Fibroblast of lung (primary cell): ENCODE data around the gene MEIOSIN. TPM values are rescaled to one million over a fixed set of nuclear protein-coding genes. Genes with fewer than 3 reads are reported as not detected.

Experiments used
- DNase-seq, 2 donors: peaks; one replicate each; pipeline versions ENCODE4 v3.0.0 to v3.0.0-alpha.2; 2010; ENCODE audit warnings: low read depth in 2 of 2
- H2AFZ ChIP-seq: 2 replicates; pipeline ENCODE4 v1.5.1; 2012; ENCODE audit warnings: low read length, control low read depth, inconsistent platforms
- H3K27ac ChIP-seq: 2 replicates; pipeline ENCODE4 v1.5.1; 2011; ENCODE audit warnings: low read length, control low read depth; ENCODE audit not compliant: insufficient read depth
- H3K27me3 ChIP-seq: 2 replicates; pipeline ENCODE4 v1.5.1; 2011; ENCODE audit warnings: mild to moderate bottlenecking, low read length; ENCODE audit not compliant: control insufficient read depth, insufficient read depth
- H3K36me3 ChIP-seq: 2 replicates; pipeline ENCODE4 v1.5.1; 2011; ENCODE audit warnings: low read length; ENCODE audit not compliant: control insufficient read depth, insufficient read depth
- H3K4me1 ChIP-seq: 2 replicates; pipeline ENCODE4 v1.5.1; 2011; ENCODE audit warnings: low read length; ENCODE audit not compliant: control insufficient read depth, insufficient read depth; ENCODE audit errors: extremely low read depth
- H3K4me2 ChIP-seq: 2 replicates; pipeline ENCODE4 v1.5.1; 2011; ENCODE audit warnings: low read length, control low read depth; ENCODE audit not compliant: insufficient read depth; ENCODE audit errors: extremely low read depth
- H3K4me3 ChIP-seq, 4 experiments: fragments of 200-600 bp in 1 of 4; sonication (generic) in 1 of 4; replicated peaks in 1 of 4; 2 replicates each; pipeline ENCODE4 v1.5.1; 2011 to 2016; ENCODE audit warnings: low read length in 4 of 4, low read depth in 3 of 4, mild to moderate bottlenecking in 3 of 4, control low read depth in 2 of 4, inconsistent platforms in 1 of 4, mixed read lengths in 1 of 4; ENCODE audit not compliant: insufficient read depth in 1 of 4; ENCODE audit errors: control extremely low read depth in 1 of 4
- H3K79me2 ChIP-seq: 2 replicates; pipeline ENCODE4 v1.5.1; 2012; ENCODE audit warnings: mild to moderate bottlenecking, low read length, inconsistent platforms; ENCODE audit not compliant: control insufficient read depth, insufficient read depth
- H3K9ac ChIP-seq: 2 replicates; pipeline ENCODE4 v1.5.1; 2011; ENCODE audit warnings: mild to moderate bottlenecking, low read length, control low read depth; ENCODE audit not compliant: insufficient read depth
- H3K9me3 ChIP-seq: 2 replicates; pipeline ENCODE4 v1.5.1; 2012; ENCODE audit warnings: low read depth, low read length; ENCODE audit not compliant: control insufficient read depth, insufficient read depth
- H4K20me1 ChIP-seq: 2 replicates; pipeline ENCODE4 v1.5.1; 2011; ENCODE audit warnings: low read length; ENCODE audit not compliant: control insufficient read depth, insufficient read depth; ENCODE audit errors: extremely low read depth
- EZH2 ChIP-seq: IDR thresholded peaks from 2 replicates; pipeline ENCODE4 v1.5.1; 2012; ENCODE audit warnings: low read length, control low read depth, mild to moderate bottlenecking; ENCODE audit errors: missing control alignments
- polyA plus RNA-seq, 2 donors: library from polyadenylated mRNA; depleted of rRNA in 1 of 2; stranded (reverse) in 1 of 2; unstranded in 1 of 2; fragments of >200 nt; gene quantifications; 2 replicates each; pipeline ENCODE4 v1.2.1, GENCODE V29; 2011 to 2012; ENCODE audit warnings: missing spikeins in 1 of 2
- total RNA-seq: library from RNA; depleted of rRNA; stranded (reverse); fragments of >200 nt; gene quantifications from 2 replicates; pipeline ENCODE4 v1.2.1, GENCODE V29; 2014
- TF ChIP-seq, protein P1 (sequence below), 2 donors: IDR thresholded peaks in 1 of 2; conservative IDR thresholded peaks in 1 of 2; 1 replicate in 1 of 2; 2 replicates in 1 of 2; pipeline ENCODE4 v1.5.1; 2011 to 2012; ENCODE audit warnings: low read length in 2 of 2, control low read depth in 1 of 2, inconsistent platforms in 1 of 2, low read depth in 1 of 2, mild to moderate bottlenecking in 1 of 2

The MEIOSIN gene
- total and polyA plus RNA-seq, 2 donors (not counting 1 experiment from before 2014, with no cell fraction given), result not detected

DNA sequence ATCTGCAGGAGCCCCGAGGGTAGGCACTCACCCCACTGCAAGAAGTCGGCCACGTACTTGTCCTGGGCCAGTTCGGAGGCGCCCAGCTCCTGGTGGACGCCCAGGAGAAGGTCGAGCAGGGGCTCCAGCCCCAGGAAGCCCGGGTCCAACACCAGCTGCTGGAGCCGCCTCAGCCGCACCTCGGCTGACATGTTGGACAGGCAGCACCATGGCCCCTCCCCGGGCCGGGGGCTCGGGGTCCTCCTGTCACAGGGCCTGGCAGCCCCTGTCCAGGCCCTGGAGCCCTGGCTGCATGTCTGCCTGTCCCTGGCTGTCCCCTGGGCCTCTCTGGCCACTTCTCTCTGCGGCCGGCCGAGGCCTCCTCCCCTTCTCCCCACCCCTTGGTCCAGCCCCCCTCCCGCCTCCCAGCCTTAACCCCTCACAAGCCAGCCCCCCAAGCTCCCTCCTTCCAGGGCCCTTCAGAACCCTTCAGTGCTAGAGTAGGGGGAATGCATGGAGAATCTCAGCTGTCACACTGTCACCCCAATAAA, 49.0 kb downstream of the MEIOSIN start, which contains the start of gene DMPK:
TSS of gene DMPK (minus strand) at position 329 of the 530 bp plus-strand sequence. CDS start at position 191, 138 bp downstream.
- Histone ChIP-seq H3K79me2 (peaks cover 12% of the 10 kb centered on the region), H3K36me3 (peaks cover 42% of the 10 kb centered on the region), H4K20me1 (no peaks in the 10 kb centered on the region), H3K27ac (peak within 1 kb of the TSS; percentile 90), H3K27me3 (no peaks in the 10 kb centered on the region), H3K4me1 (peaks cover 25% of the 10 kb centered on the region), H3K4me2 (peak within 1 kb of the TSS; percentile 93), H3K9me3 (no peaks in the 10 kb centered on the region), H2AFZ (no peak within 1 kb of the TSS), H3K9ac (peak within 1 kb of the TSS; percentile 67), H3K4me3 (peak within 1 kb of the TSS; percentile 39 to 81 (median 52))
- no peak for DNase-seq
- TF ChIP-seq, protein P1, sequence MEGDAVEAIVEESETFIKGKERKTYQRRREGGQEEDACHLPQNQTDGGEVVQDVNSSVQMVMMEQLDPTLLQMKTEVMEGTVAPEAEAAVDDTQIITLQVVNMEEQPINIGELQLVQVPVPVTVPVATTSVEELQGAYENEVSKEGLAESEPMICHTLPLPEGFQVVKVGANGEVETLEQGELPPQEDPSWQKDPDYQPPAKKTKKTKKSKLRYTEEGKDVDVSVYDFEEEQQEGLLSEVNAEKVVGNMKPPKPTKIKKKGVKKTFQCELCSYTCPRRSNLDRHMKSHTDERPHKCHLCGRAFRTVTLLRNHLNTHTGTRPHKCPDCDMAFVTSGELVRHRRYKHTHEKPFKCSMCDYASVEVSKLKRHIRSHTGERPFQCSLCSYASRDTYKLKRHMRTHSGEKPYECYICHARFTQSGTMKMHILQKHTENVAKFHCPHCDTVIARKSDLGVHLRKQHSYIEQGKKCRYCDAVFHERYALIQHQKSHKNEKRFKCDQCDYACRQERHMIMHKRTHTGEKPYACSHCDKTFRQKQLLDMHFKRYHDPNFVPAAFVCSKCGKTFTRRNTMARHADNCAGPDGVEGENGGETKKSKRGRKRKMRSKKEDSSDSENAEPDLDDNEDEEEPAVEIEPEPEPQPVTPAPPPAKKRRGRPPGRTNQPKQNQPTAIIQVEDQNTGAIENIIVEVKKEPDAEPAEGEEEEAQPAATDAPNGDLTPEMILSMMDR (conservative IDR thresholded peaks at IDR 0.05 in 1 of 2, IDR thresholded peaks at IDR 0.05 in 1 of 2; ENCODE audit: low read depth in 1 of 2, low read length in 2 of 2), result no peak
- no peak for TF ChIP-seq EZH2

DNA sequence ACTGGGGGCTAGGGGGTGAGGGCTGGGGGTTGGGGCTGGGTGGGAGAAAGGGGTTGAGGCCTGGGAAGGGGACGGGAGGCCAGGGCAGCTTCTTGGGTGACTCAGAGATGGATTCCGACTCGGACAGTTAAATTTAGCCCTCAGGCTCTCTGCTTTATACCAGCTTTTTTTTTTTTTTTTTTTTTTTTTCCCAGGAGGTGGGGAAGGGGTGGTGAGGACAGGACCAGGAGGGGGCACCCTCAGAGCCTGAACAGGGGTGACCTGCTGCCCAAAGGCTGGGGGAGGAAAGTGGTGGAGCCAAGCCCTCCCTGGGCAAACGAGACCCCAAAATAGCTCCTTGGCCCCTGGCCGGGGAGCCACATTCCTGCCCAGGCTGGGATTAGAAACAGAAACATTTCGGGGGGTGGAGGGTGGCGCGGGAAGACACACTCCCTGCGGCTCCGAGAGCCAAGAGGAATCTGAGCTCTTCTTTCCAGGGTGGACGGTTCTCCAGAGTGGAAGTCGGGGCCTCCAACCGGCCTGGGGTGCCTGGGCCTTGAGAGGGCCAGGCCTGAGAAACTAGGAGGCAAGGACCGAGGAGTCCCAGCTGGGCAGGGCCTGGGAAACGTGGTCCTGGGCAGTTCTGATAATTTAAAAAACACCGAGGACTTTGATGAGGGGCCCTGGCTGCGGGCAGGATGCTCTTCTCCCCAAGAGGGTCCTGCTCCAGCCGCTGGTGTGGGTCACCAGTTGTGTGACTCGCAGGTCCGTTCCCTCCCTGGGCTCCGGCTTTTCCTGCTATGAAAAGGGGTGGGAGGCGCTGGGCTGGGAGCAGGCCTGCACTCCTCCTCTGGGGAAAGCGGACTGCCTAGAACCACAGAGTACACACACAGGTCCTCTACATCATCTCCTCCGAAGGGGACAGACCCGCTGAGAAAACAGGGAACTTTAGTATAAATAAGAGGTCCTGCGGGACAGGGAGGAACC, 49.9 kb downstream of the MEIOSIN start:
- H4K20me1 ChIP-seq, result no peaks in the 10 kb centered on the region
- TF ChIP-seq, protein P1 (conservative IDR thresholded peaks at IDR 0.05 in 1 of 2, IDR thresholded peaks at IDR 0.05 in 1 of 2; ENCODE audit: low read depth in 1 of 2, low read length in 2 of 2), result peak in 1 of 2 donors; percentile 14
- no peak for TF ChIP-seq EZH2
- no peaks in the 10 kb centered on the region for H3K27me3 ChIP-seq
- H3K4me2 ChIP-seq, result peak overlapping the region; percentile 78
- no peaks in the 10 kb centered on the region for H3K9me3 ChIP-seq
- H3K9ac ChIP-seq, result peak overlapping the region; percentile 67
- H3K4me1 ChIP-seq, result peaks cover 25% of the 10 kb centered on the region
- H3K79me2 ChIP-seq, result peaks cover 12% of the 10 kb centered on the region
- peak overlapping the region in 3 of 4 experiments; percentile 7 to 81 (median 25) for H3K4me3 ChIP-seq
- no peak overlapping the region for H2AFZ ChIP-seq
- H3K27ac ChIP-seq, result peak overlapping the region; percentile 90
- H3K36me3 ChIP-seq, result peaks cover 36% of the 10 kb centered on the region
- DNase-seq, result peak; percentile 65 to 75

DNA sequence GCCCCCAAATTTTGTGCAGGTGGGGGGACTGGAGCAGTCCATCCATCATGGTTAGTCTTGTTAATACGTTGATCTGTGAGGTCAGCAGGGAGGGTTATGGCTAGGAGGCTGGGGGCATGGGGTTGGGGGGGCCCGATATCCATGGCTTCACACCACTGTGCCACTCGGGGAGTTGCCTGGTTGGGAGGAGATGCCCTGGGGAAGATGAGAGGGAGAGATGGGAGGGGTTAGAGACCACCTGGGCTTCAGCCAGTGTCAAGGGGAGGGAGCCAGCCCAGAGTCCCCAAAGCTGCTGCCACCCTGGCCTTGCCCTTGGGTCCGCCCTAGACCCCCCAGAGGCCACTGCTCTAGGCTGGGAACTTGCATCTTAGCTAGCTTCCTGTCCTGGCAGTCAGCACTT, 50.9 kb downstream of the MEIOSIN start:
- H3K4me3 ChIP-seq, result no peak overlapping the region
- H3K9me3 ChIP-seq, result no peaks in the 10 kb centered on the region
- TF ChIP-seq, protein P1 (conservative IDR thresholded peaks at IDR 0.05 in 1 of 2, IDR thresholded peaks at IDR 0.05 in 1 of 2; ENCODE audit: low read depth in 1 of 2, low read length in 2 of 2), result no peak
- no peak for TF ChIP-seq EZH2
- peaks cover 25% of the 10 kb centered on the region for H3K4me1 ChIP-seq
- H3K79me2 ChIP-seq, result peaks cover 12% of the 10 kb centered on the region
- H3K9ac ChIP-seq, result peak overlapping the region; percentile 67
- H3K36me3 ChIP-seq, result peaks cover 31% of the 10 kb centered on the region
- H4K20me1 ChIP-seq, result no peaks in the 10 kb centered on the region
- H2AFZ ChIP-seq, result no peak overlapping the region
- H3K4me2 ChIP-seq, result no peak overlapping the region
- DNase-seq, result no peak
- peak overlapping the region; percentile 90 for H3K27ac ChIP-seq
- H3K27me3 ChIP-seq, result no peaks in the 10 kb centered on the region
